SU-DHL-6 (cell line): ENCODE data around the gene CFAP100.

Experiments used
- H2AFZ ChIP-seq: fragments of 200-600 bp; sonication (generic); 2 replicates; pipeline ENCODE4 v1.6.1; 2014; ENCODE audit warnings: low read depth, mild to moderate bottlenecking, moderate library complexity, mixed read lengths, antibody characterized with exemption, low read length; ENCODE audit not compliant: severe bottlenecking
- H3F3A ChIP-seq: fragments of 200-600 bp; shearing (Covaris generic); 2 replicates; pipeline ENCODE4 v1.6.0; 2016; ENCODE audit warnings: antibody characterized with exemption, mild to moderate bottlenecking; ENCODE audit not compliant: insufficient read depth
- H3K27ac ChIP-seq: fragments of 200-600 bp; sonication (generic); 2 replicates; pipeline ENCODE4 v1.5.1; 2016; ENCODE audit warnings: low read depth, mild to moderate bottlenecking, low read length, moderate library complexity, mixed read lengths
- H3K27me3 ChIP-seq: fragments of 200-600 bp; sonication (generic), shearing (Covaris generic); 2 replicates; pipeline ENCODE4 v1.6.0; 2014; ENCODE audit warnings: mild to moderate bottlenecking, low read length
- H3K36me3 ChIP-seq: fragments of 200-600 bp; sonication (generic); 2 replicates; pipeline ENCODE4 v1.6.1; 2014; ENCODE audit warnings: mild to moderate bottlenecking, low read length, mixed read lengths
- H3K4me2 ChIP-seq: fragments of 300-600, 200-600 bp; shearing (Covaris generic), sonication (generic); 2 replicates; pipeline ENCODE4 v1.6.0; 2014; ENCODE audit warnings: low read length, low read depth, mild to moderate bottlenecking; ENCODE audit not compliant: poor library complexity, severe bottlenecking
- H3K4me3 ChIP-seq: fragments of 200-600 bp; sonication (generic); 2 replicates; pipeline ENCODE4 v1.5.1; 2014; ENCODE audit warnings: antibody characterized with exemption, low read length, mild to moderate bottlenecking, mixed read lengths; ENCODE audit not compliant: insufficient read depth, poor library complexity, severe bottlenecking
- H3K79me2 ChIP-seq: fragments of 200-600 bp; sonication (generic); 2 replicates; pipeline ENCODE4 v1.6.1; 2014; ENCODE audit warnings: mild to moderate bottlenecking, low read length, moderate library complexity; ENCODE audit not compliant: insufficient read depth
- H3K9ac ChIP-seq: fragments of 200-600 bp; sonication (generic); 2 replicates; pipeline ENCODE4 v1.7.0; 2014; ENCODE audit warnings: mild to moderate bottlenecking, low read length
- H3K9me2 ChIP-seq: fragments of 200-600 bp; sonication (generic); replicated peaks from 2 replicates; pipeline ENCODE4 v1.6.1; 2014; ENCODE audit warnings: low read length; ENCODE audit not compliant: insufficient read depth
- H3K9me3 ChIP-seq: fragments of 200-600 bp; sonication (generic); 2 replicates; pipeline ENCODE4 v1.6.1; 2014; ENCODE audit warnings: low read length, mixed read lengths; ENCODE audit not compliant: insufficient read depth
- H4K20me1 ChIP-seq: fragments of 200-600 bp; sonication (generic); 2 replicates; pipeline ENCODE4 v1.6.1; 2014; ENCODE audit warnings: low read depth, mild to moderate bottlenecking, antibody characterized with exemption, low read length, moderate library complexity, mixed read lengths
- CTCF ChIP-seq: fragments of 200-600 bp; sonication (generic); IDR thresholded peaks from one replicate; pipeline ENCODE4 v1.5.1; 2017; ENCODE audit warnings: antibody characterized with exemption, mild to moderate bottlenecking, low read length, moderate library complexity; ENCODE audit not compliant: insufficient read depth, poor library complexity, severe bottlenecking
- EZH2phosphoT487 ChIP-seq: fragments of 200-600 bp; sonication (generic), shearing (Covaris generic); conservative IDR thresholded peaks from 2 replicates; pipeline ENCODE4 v1.6.1; 2018; ENCODE audit warnings: mild to moderate bottlenecking, antibody characterized with exemption, low read length, moderate library complexity, mixed read lengths

The CFAP100 gene

GRCh38 chr3:126469479-126469878 is 74.8 kb downstream of the CFAP100 start:
- Histone ChIP-seq H3K9me2 (no peaks in the 10 kb centered on the region), H3K9me3 (no peaks in the 10 kb centered on the region), H3K36me3 (peaks cover 3% of the 10 kb centered on the region; the same call in 1 of the 2 replicates), H3K4me2 (no peak overlapping the region), H4K20me1 (no peaks in the 10 kb centered on the region), H3K4me3 (no peak overlapping the region), H3K27me3 (no peaks in the 10 kb centered on the region), H3K79me2 (peaks cover 25% of the 10 kb centered on the region), H3F3A (no peaks in the 10 kb centered on the region), H3K27ac (no peak overlapping the region), H3K9ac (no peak overlapping the region), H2AFZ (no peak overlapping the region)
- TF ChIP-seq EZH2phosphoT487 (no peak), CTCF (no peak)

- H2AFZ ChIP-seq: no peak overlapping the region
- H3K9ac ChIP-seq: no peak overlapping the region
- no peaks in the 10 kb centered on the region for H3K27me3 ChIP-seq
- no peaks in the 10 kb centered on the region for H4K20me1 ChIP-seq
- no peak overlapping the region for H3K4me3 ChIP-seq
- peak overlapping the region; percentile 35 for H3K4me2 ChIP-seq
- peaks cover 31% of the 10 kb centered on the region for H3K79me2 ChIP-seq
- H3K9me2 ChIP-seq: no peaks in the 10 kb centered on the region
- TF ChIP-seq CTCF (no peak), EZH2phosphoT487 (no peak)
- no peaks in the 10 kb centered on the region for H3F3A ChIP-seq
- H3K9me3 ChIP-seq: no peaks in the 10 kb centered on the region
- peaks cover 3% of the 10 kb centered on the region; the same call in 1 of the 2 replicates for H3K36me3 ChIP-seq
- no peak overlapping the region for H3K27ac ChIP-seq
These were observed 77.7 kb downstream of the CFAP100 start for GRCh38 chr3:126472277-126473006.

- no peaks in the 10 kb centered on the region for H4K20me1 ChIP-seq
- H3K9ac ChIP-seq: no peak overlapping the region
- no peaks in the 10 kb centered on the region for H3K9me3 ChIP-seq
- H3K27me3 ChIP-seq: no peaks in the 10 kb centered on the region
- no peak overlapping the region for H3K4me3 ChIP-seq
- peak overlapping the region; percentile 35 for H3K4me2 ChIP-seq
- no peak overlapping the region for H3K27ac ChIP-seq
- no peaks in the 10 kb centered on the region for H3F3A ChIP-seq
- no peak overlapping the region for H2AFZ ChIP-seq
- H3K36me3 ChIP-seq: peaks cover 3% of the 10 kb centered on the region; the same call in 1 of the 2 replicates
- peaks cover 31% of the 10 kb centered on the region for H3K79me2 ChIP-seq
- no peaks in the 10 kb centered on the region for H3K9me2 ChIP-seq
- no peak for TF ChIP-seq CTCF
- TF ChIP-seq EZH2phosphoT487: no peak
These were observed 78.8 kb downstream of the CFAP100 start for GRCh38 chr3:126473292-126474168.
